Neural crest cell (in vitro differentiated cells): Measurements from ENCODE around the gene MBD2. TPM values are rescaled to one million over a fixed set of nuclear protein-coding genes. Genes with fewer than 3 reads are reported as not detected.
"Not testable (repeated sequence)": the region's sequence is repeated elsewhere in the genome, so short reads cannot be mapped to it uniquely, and the experiment has no call there.

Experiments used
- DNase-seq: peaks from one replicate; pipeline ENCODE4 v3.0.0; 2021; ENCODE audit warnings: low read depth, mixed read lengths, low spot score
- H3K27ac Mint-ChIP-seq: one replicate; pipeline ENCODE4 v1.8.0; 2021; ENCODE audit warnings: mild to moderate bottlenecking, mixed read lengths; ENCODE audit not compliant: unreplicated experiment
- H3K27me3 Mint-ChIP-seq: 2 replicates; pipeline ENCODE4 v1.8.0; 2021; ENCODE audit warnings: low read depth, mild to moderate bottlenecking, mixed read lengths
- H3K36me3 Mint-ChIP-seq: 2 replicates; pipeline ENCODE4 v1.8.0; 2021; ENCODE audit warnings: low read depth, mild to moderate bottlenecking, mixed read lengths
- H3K4me1 Mint-ChIP-seq: 2 replicates; pipeline ENCODE4 v1.8.0; 2021; ENCODE audit warnings: mixed read lengths
- H3K4me3 Mint-ChIP-seq: one replicate; pipeline ENCODE4 v1.8.0; 2021; ENCODE audit warnings: mild to moderate bottlenecking, mixed read lengths
- H3K9me3 Mint-ChIP-seq: 2 replicates; pipeline ENCODE4 v1.8.0; 2021; ENCODE audit warnings: mixed read lengths
- total RNA-seq: library from RNA; stranded (reverse); gene quantifications from 2 replicates; pipeline ENCODE4 v1.2.1, GENCODE V29; 2021
- TF ChIP-seq, protein P1 (sequence below): fragments of 200-600 bp; sonication (generic); conservative IDR thresholded peaks from 2 replicates; pipeline ENCODE4 v1.5.0; 2021; ENCODE audit warnings: antibody characterized with exemption, mild to moderate bottlenecking

MBD2 gene
- total RNA-seq, 1 donor from 2014 or later: 36.2 TPM

DNA sequence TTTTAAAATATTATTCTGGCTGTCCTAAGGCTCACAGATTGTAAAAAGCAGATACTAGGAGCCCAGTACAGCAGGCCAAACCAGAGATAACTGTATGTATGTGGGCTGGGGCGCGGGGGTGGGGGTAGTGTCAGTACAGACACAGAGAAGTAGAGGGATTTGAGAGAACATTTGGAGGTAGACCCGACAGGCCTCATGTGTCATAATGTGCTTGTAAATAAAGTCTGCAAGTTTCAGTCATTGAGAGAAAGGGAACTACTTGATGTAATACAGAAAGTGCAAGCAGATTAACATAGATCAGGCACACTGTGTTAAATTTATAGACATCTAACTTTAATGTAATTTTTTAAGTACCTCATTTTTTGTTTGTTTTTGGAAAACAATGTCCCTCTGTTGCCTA is 37.4 kb upstream of the MBD2 start:
- Mint-ChIP-seq H3K27me3 (no peaks in the 10 kb centered on the region), H3K4me1 (no peaks in the 10 kb centered on the region), H3K36me3 (no peaks in the 10 kb centered on the region), H3K9me3 (no peaks in the 10 kb centered on the region), H3K4me3 (no peak overlapping the region), H3K27ac (no peak overlapping the region)
- TF ChIP-seq, protein P1, sequence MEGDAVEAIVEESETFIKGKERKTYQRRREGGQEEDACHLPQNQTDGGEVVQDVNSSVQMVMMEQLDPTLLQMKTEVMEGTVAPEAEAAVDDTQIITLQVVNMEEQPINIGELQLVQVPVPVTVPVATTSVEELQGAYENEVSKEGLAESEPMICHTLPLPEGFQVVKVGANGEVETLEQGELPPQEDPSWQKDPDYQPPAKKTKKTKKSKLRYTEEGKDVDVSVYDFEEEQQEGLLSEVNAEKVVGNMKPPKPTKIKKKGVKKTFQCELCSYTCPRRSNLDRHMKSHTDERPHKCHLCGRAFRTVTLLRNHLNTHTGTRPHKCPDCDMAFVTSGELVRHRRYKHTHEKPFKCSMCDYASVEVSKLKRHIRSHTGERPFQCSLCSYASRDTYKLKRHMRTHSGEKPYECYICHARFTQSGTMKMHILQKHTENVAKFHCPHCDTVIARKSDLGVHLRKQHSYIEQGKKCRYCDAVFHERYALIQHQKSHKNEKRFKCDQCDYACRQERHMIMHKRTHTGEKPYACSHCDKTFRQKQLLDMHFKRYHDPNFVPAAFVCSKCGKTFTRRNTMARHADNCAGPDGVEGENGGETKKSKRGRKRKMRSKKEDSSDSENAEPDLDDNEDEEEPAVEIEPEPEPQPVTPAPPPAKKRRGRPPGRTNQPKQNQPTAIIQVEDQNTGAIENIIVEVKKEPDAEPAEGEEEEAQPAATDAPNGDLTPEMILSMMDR: no peak
- DNase-seq: no peak

DNA sequence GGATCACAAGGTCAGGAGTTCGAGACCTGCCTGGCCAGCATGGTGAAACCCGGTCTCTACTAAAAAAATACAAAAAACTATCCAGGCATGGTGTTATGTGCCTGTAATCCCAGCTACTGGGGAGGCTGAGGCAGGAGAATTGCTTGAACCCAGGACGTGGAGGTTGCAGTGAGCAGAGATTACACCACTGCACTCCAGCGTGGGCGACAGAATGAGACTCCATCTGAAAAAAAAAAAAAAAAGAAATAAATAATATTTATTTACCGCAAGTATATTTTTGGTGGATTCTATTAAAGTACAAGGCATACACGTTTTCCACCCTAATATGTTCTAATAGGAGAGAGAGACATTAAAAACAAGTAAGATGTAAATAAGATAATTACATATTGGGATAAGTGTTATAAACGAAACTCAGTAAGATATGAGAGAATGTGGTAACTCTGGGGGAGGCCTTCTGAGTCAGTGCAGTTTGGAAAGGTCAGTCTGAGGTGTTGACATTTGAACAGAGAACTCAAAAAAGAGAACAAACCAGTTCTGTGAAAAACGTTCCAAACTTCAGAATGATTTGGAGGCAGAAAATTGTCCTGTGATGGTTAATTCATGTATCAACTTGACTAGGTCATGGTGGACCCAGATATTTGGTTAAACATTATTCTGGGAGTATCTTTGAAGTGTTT is 36.1 kb upstream of the MBD2 start:
- Mint-ChIP-seq H3K36me3 (no peaks in the 10 kb centered on the region), H3K27ac (no peak overlapping the region), H3K9me3 (no peaks in the 10 kb centered on the region), H3K4me1 (no peaks in the 10 kb centered on the region), H3K27me3 (no peaks in the 10 kb centered on the region), H3K4me3 (no peak overlapping the region)
- DNase-seq: no peak
- TF ChIP-seq, protein P1: no peak

DNA sequence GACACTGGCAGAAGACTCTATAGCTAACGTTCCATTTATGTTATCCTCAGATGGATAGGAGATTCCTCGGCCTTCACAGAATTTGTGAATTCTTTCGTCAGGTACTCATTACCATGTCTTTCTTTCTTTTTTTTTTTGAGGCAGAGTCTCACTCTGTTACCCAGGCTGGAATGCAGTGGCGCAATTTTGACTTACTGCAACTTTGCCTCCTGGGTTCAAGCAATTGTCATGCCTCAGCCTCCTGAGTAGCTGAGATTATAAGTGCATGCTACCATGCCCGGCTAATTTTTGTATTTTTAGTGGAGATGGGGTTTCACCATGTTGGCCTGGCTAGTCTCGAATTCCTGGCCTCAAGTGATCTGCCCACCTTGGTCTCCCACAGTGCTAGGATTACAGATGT is 33.3 kb upstream of the MBD2 start:
- not testable (repeated sequence) for H3K36me3 Mint-ChIP-seq, H3K27ac Mint-ChIP-seq, H3K9me3 Mint-ChIP-seq, H3K4me1 Mint-ChIP-seq, H3K27me3 Mint-ChIP-seq, H3K4me3 Mint-ChIP-seq, DNase-seq

DNA sequence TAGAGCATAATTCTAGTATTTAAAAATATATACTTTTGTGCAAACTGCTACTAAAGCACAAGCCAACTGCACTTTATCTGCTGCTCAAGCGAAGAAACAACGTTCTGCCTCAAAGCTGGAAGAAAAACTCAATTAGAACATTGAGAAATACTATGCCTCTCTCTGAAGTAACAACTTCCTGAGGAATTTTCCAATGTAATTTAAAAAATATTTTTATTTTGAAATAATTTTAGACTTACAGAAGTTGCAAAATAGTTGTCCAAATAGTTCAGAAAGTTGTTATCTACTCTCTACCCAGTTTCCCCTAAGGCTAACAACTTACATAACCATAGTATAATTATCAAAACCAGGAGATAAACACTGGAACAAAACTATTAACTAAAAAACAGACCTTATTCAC is 32.5 kb upstream of the MBD2 start:
- H3K27me3 Mint-ChIP-seq: no peaks in the 10 kb centered on the region
- no peaks in the 10 kb centered on the region for H3K36me3 Mint-ChIP-seq
- H3K4me3 Mint-ChIP-seq: no peak overlapping the region
- no peak for DNase-seq
- H3K27ac Mint-ChIP-seq: no peak overlapping the region
- TF ChIP-seq, protein P1: no peak
- peaks cover 13% of the 10 kb centered on the region for H3K4me1 Mint-ChIP-seq
- H3K9me3 Mint-ChIP-seq: no peaks in the 10 kb centered on the region

DNA sequence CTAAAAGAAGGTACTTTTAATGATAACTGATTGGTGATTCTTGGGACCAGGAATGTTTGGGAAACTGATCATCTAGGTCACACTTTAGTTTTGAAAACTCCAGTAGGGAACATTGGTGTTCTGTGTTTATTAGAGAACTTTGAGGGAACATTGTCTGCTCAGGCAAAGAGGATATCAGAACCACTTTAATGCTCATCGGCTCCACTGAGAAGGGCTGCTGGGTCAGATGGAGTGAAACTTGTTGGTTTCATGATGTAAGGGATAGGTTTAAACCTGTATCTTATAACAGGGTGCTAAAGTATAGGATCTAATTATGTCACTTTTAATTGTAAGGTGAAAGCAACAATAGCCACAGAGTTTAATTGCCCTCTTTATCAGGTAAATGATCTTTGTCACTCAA is 30.7 kb upstream of the MBD2 start:
- Mint-ChIP-seq H3K4me1 (peaks cover 22% of the 10 kb centered on the region), H3K36me3 (no peaks in the 10 kb centered on the region), H3K9me3 (no peaks in the 10 kb centered on the region), H3K4me3 (no peak overlapping the region), H3K27ac (no peak overlapping the region), H3K27me3 (no peaks in the 10 kb centered on the region)
- DNase-seq: no peak
- TF ChIP-seq, protein P1: no peak

DNA sequence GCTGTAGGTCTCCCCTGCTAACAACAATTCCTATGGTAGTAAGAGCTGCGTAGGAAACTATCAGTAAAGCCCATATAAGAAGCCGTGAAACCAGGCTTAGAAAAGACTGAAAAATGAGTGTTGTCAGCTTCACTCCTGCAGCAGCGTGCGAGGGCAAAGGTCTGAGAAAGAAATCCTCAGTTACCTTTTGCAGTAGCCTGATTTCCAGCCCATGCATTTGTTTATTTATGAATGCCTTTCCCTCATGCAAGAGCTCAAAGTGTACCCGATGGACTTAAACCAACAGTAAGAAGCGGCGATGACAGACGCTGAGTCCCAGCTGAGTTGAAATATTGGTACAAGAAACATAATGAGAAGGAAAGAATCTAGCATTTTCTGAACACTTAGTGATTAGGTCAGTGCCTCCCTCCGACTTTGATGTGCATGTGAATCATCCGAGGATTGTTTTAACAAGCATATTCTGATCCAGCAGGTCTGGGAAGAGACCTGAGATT is 29.8 kb upstream of the MBD2 start:
- Mint-ChIP-seq H3K27me3 (no peaks in the 10 kb centered on the region), H3K9me3 (no peaks in the 10 kb centered on the region), H3K27ac (no peak overlapping the region), H3K4me1 (peaks cover 22% of the 10 kb centered on the region), H3K36me3 (no peaks in the 10 kb centered on the region), H3K4me3 (no peak overlapping the region)
- TF ChIP-seq, protein P1: no peak
- DNase-seq: no peak
